ENCODE measurements around the gene PYDC1. TPM values are rescaled to one million over a fixed set of nuclear protein-coding genes. Genes with fewer than 3 reads are reported as not detected.

The PYDC1 gene
- total and polyA plus RNA-seq, 2 experiments from 2014 or later, result 1.8 TPM; not detected in 1

GRCh38 chr16:31179219-31179746, 37.7 kb downstream of the PYDC1 start:
- H2AFZ ChIP-seq, result peak overlapping the region; percentile 90; the same call in 1 of the 2 replicates
- peaks cover 27% of the 10 kb centered on the region for H3K4me1 Mint-ChIP-seq
- H3K27ac Mint-ChIP-seq, result peak overlapping the region; percentile 96
- H3K27me3 ChIP-seq (ENCODE audit: insufficient read depth), result no peaks in the 10 kb centered on the region
- H3K27me3 Mint-ChIP-seq (ENCODE audit: insufficient read depth, low read depth, poor library complexity), result peaks cover 20% of the 10 kb centered on the region
- TF ChIP-seq CTCF (conservative IDR thresholded peaks at IDR 0.05; ENCODE audit: low read depth in 2 of 2) (no peak), NANOG (IDR thresholded peaks at IDR 0.05; ENCODE audit: borderline replicate concordance) (no peak), REST (IDR thresholded peaks at IDR 0.05; ENCODE audit: unreplicated experiment) (no peak), POLR2AphosphoS5 (IDR thresholded peaks at IDR 0.05; ENCODE audit: low read depth) (no peak), EZH2 (IDR thresholded peaks at IDR 0.05; ENCODE audit: low read depth, unreplicated experiment) (no peak), CREB1 (CRISPR knock-in tag; IDR thresholded peaks at IDR 0.05; ENCODE audit: low read depth) (no peak), EZH2phosphoT487 (IDR thresholded peaks at IDR 0.05; ENCODE audit: unreplicated experiment) (no peak), ZNF331 (CRISPR knock-in tag; IDR thresholded peaks at IDR 0.05; ENCODE audit: low read depth) (no peak), ETS1 (IDR thresholded peaks at IDR 0.05) (no peak), ZNF114 (CRISPR knock-in tag; IDR thresholded peaks at IDR 0.05) (no peak), ZNF462 (CRISPR knock-in tag; IDR thresholded peaks at IDR 0.05) (no peak), JUNB (IDR thresholded peaks at IDR 0.05; ENCODE audit: unreplicated experiment) (no peak), STAT1 (IDR thresholded peaks at IDR 0.05; ENCODE audit: unreplicated experiment) (no peak)
- peak; percentile 17 for ATAC-seq
- peaks cover 36% of the 10 kb centered on the region for H4K20me1 ChIP-seq (replicated peaks; ENCODE audit: insufficient read depth)
- H3F3A ChIP-seq (replicated peaks; ENCODE audit: low read depth), result peaks cover 19% of the 10 kb centered on the region
- H3K9me3 Mint-ChIP-seq, result peaks cover 7% of the 10 kb centered on the region
- DNase-seq (ENCODE audit: low spot score), result no peak
- H3K9me2 ChIP-seq (ENCODE audit: insufficient read depth), result no peaks in the 10 kb centered on the region
- H3K4me3 Mint-ChIP-seq, result peak overlapping the region; percentile 96
- H3K79me2 ChIP-seq (replicated peaks; ENCODE audit: insufficient read depth), result peaks cover 44% of the 10 kb centered on the region
- H3K36me3 Mint-ChIP-seq (ENCODE audit: low read depth), result peaks cover 39% of the 10 kb centered on the region
- H3K4me3 ChIP-seq, result peak overlapping the region; percentile 100
- H3K27ac ChIP-seq (ENCODE audit: low read depth), result peak overlapping the region; percentile 99
- peaks cover 26% of the 10 kb centered on the region for H3K36me3 ChIP-seq (ENCODE audit: insufficient read depth)
- peaks cover 27% of the 10 kb centered on the region for H3K4me1 ChIP-seq (ENCODE audit: insufficient read depth)
- peak overlapping the region; percentile 100 for H3K4me2 ChIP-seq
